Mucosa of rectum (tissue), 2 donors: Measurements from ENCODE around the gene MND1.

Experiments used
- H3K27ac ChIP-seq, 2 donors: one replicate each; pipeline ENCODE4 v1.7.0; 2013; ENCODE audit warnings: inconsistent platforms in 2 of 2, low read depth in 2 of 2, low read length in 2 of 2
- H3K27me3 ChIP-seq, 2 donors: one replicate each; pipeline ENCODE4 v1.7.0; 2013; ENCODE audit warnings: low read length in 2 of 2; ENCODE audit not compliant: control insufficient read depth in 2 of 2, insufficient read depth in 2 of 2
- H3K36me3 ChIP-seq, 2 donors: one replicate each; pipeline ENCODE4 v1.7.0; 2013; ENCODE audit warnings: low read length in 2 of 2; ENCODE audit not compliant: control insufficient read depth in 2 of 2, insufficient read depth in 2 of 2
- H3K4me1 ChIP-seq, 2 donors: one replicate each; pipeline ENCODE4 v1.7.0; 2013; ENCODE audit warnings: low read length in 2 of 2, mild to moderate bottlenecking in 1 of 2; ENCODE audit not compliant: control insufficient read depth in 2 of 2, insufficient read depth in 2 of 2
- H3K4me3 ChIP-seq, 2 donors: one replicate each; pipeline ENCODE4 v1.7.0; 2013; ENCODE audit warnings: low read length in 2 of 2
- H3K9ac ChIP-seq, 2 donors: one replicate each; pipeline ENCODE4 v1.7.0; 2013; ENCODE audit warnings: low read length in 2 of 2, low read depth in 1 of 2, mild to moderate bottlenecking in 1 of 2
- H3K9me3 ChIP-seq, 2 donors: one replicate each; pipeline ENCODE4 v1.7.0; 2013; ENCODE audit warnings: low read length in 2 of 2; ENCODE audit not compliant: control insufficient read depth in 2 of 2
- donor health status: healthy.
- donor health status: Normal muscosa, but diverticular disease.

MND1 gene

GRCh38 chr4:153367092-153367491, 22.6 kb downstream of the MND1 start:
- Histone ChIP-seq H3K9me3 (no peaks in the 10 kb centered on the region), H3K4me1 (no peaks in the 10 kb centered on the region), H3K36me3 (no peaks in the 10 kb centered on the region), H3K9ac (no peak overlapping the region), H3K27me3 (no peaks in the 10 kb centered on the region), H3K4me3 (no peak overlapping the region), H3K27ac (no peak overlapping the region)

GRCh38 chr4:153369021-153369420, 24.5 kb downstream of the MND1 start:
- Histone ChIP-seq H3K27me3 (no peaks in the 10 kb centered on the region), H3K36me3 (no peaks in the 10 kb centered on the region), H3K9ac (no peak overlapping the region), H3K27ac (no peak overlapping the region), H3K4me1 (no peaks in the 10 kb centered on the region), H3K4me3 (no peak overlapping the region), H3K9me3 (no peaks in the 10 kb centered on the region)

GRCh38 chr4:153371701-153372234, 27.3 kb downstream of the MND1 start:
- Histone ChIP-seq H3K9ac (no peak overlapping the region), H3K36me3 (no peaks in the 10 kb centered on the region), H3K9me3 (no peaks in the 10 kb centered on the region), H3K27ac (no peak overlapping the region), H3K4me1 (no peaks in the 10 kb centered on the region), H3K27me3 (no peaks in the 10 kb centered on the region), H3K4me3 (no peak overlapping the region)

DNA sequence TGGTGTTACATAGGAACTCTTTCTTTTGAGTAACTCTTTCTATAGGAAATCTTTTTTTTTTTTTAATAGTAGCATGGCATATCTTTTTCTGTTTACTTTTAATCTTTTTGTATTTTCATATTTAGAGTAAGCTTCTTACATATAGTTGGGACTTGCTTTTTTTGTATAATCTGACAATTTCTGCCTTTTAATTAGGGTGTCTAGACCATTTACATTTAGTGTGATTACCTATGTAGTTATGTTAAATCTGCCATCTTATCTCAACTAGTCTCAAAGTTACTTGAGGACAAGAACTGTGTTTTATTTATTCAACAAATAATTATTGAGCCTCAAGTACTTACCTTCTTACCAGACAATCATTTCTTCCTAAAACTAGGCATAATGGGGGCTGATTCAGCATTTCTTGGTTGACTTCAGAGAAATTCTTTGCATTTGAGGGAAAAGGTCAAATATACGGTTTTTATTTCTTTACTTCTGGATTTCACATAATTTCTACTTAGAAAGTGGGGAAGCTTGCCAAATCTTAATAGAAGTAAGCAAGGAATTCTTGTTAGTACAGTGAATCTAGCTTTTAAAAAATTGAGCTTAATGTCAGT, 28.6 kb downstream of the MND1 start:
- Histone ChIP-seq H3K4me3 (no peak overlapping the region), H3K4me1 (no peaks in the 10 kb centered on the region), H3K36me3 (no peaks in the 10 kb centered on the region), H3K27me3 (no peaks in the 10 kb centered on the region), H3K9ac (no peak overlapping the region), H3K27ac (no peak overlapping the region), H3K9me3 (no peaks in the 10 kb centered on the region)

GRCh38 chr4:153374442-153374841, 30.0 kb downstream of the MND1 start:
- no peaks in the 10 kb centered on the region for H3K4me1 ChIP-seq
- no peak overlapping the region for H3K27ac ChIP-seq
- no peaks in the 10 kb centered on the region for H3K27me3 ChIP-seq
- H3K4me3 ChIP-seq: no peak overlapping the region
- H3K9ac ChIP-seq: no peak overlapping the region
- no peaks in the 10 kb centered on the region for H3K9me3 ChIP-seq
- H3K36me3 ChIP-seq: no peaks in the 10 kb centered on the region

DNA sequence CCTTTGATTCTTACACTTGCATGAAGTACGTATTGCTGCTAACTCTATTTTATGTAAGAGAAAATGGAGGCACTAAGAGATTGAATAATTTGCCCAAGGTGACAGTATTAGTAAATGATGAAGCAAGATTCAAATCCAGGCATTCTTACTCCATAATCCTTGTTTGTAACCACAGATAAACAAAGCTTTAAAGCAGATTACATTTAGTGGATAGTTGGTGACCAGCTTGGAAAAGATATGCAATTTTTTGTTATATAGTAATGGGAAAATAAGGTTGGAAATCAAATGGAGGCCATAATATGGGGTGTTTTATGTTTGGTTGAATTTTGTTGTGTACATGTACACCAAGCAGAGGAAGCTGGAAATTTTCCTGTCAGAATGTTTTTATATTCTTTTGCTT, 30.8 kb downstream of the MND1 start:
- H3K27me3 ChIP-seq: no peaks in the 10 kb centered on the region
- no peaks in the 10 kb centered on the region for H3K4me1 ChIP-seq
- no peak overlapping the region for H3K4me3 ChIP-seq
- no peak overlapping the region for H3K27ac ChIP-seq
- no peaks in the 10 kb centered on the region for H3K36me3 ChIP-seq
- H3K9ac ChIP-seq: no peak overlapping the region
- no peaks in the 10 kb centered on the region for H3K9me3 ChIP-seq

GRCh38 chr4:153383131-153383530, 38.6 kb downstream of the MND1 start:
- no peaks in the 10 kb centered on the region for H3K9me3 ChIP-seq
- H3K27me3 ChIP-seq: no peaks in the 10 kb centered on the region
- no peaks in the 10 kb centered on the region for H3K4me1 ChIP-seq
- no peaks in the 10 kb centered on the region for H3K36me3 ChIP-seq
- H3K27ac ChIP-seq: no peak overlapping the region
- H3K4me3 ChIP-seq: no peak overlapping the region
- H3K9ac ChIP-seq: no peak overlapping the region

GRCh38 chr4:153384160-153384559, 39.7 kb downstream of the MND1 start:
- H3K9ac ChIP-seq: no peak overlapping the region
- H3K36me3 ChIP-seq: no peaks in the 10 kb centered on the region
- H3K9me3 ChIP-seq: no peaks in the 10 kb centered on the region
- no peaks in the 10 kb centered on the region for H3K27me3 ChIP-seq
- no peak overlapping the region for H3K4me3 ChIP-seq
- no peaks in the 10 kb centered on the region for H3K4me1 ChIP-seq
- no peak overlapping the region for H3K27ac ChIP-seq

GRCh38 chr4:153385784-153386183, 41.3 kb downstream of the MND1 start:
- Histone ChIP-seq H3K36me3 (no peaks in the 10 kb centered on the region), H3K4me1 (no peaks in the 10 kb centered on the region), H3K27ac (no peak overlapping the region), H3K4me3 (no peak overlapping the region), H3K9ac (no peak overlapping the region), H3K9me3 (no peaks in the 10 kb centered on the region), H3K27me3 (no peaks in the 10 kb centered on the region)

- Histone ChIP-seq H3K9me3 (no peaks in the 10 kb centered on the region), H3K27ac (no peak overlapping the region), H3K9ac (no peak overlapping the region)
Measured at GRCh38 chr4:153387981-153388380, 43.5 kb downstream of the MND1 start.

GRCh38 chr4:153393397-153393796, 48.9 kb downstream of the MND1 start:
- H3K4me3 ChIP-seq: no peak overlapping the region
- H3K9me3 ChIP-seq: no peaks in the 10 kb centered on the region
- H3K27ac ChIP-seq: no peak overlapping the region
- H3K4me1 ChIP-seq: no peaks in the 10 kb centered on the region
- H3K27me3 ChIP-seq: no peaks in the 10 kb centered on the region
- no peak overlapping the region for H3K9ac ChIP-seq
- H3K36me3 ChIP-seq: no peaks in the 10 kb centered on the region

More at GRCh38 chr4:153387981-153388380, 43.5 kb downstream of the MND1 start:
- H3K4me3 ChIP-seq: no peak overlapping the region
- H3K4me1 ChIP-seq: no peaks in the 10 kb centered on the region
- H3K36me3 ChIP-seq: no peaks in the 10 kb centered on the region
- H3K27me3 ChIP-seq: no peaks in the 10 kb centered on the region
